ENCODE results near the gene TMF1.

GRCh38 chr3:69051756-69052471, at the start of gene TMF1:
- TF ChIP-seq CTCF (IDR thresholded peaks at IDR 0.05) (peak in 1 of 5 experiments; percentile 0), POLR2A (IDR thresholded peaks at IDR 0.05) (peak; percentile 91)

Data from transverse colon (tissue), 3 donors.